GM18499 (cell line): ENCODE results near the gene ADAM15.

ENCODE experiments used
- ATAC-seq: cut with Tn5 transposase; IDR thresholded peaks from one replicate; pipeline ENCODE4 v1.9.1; 2021; ENCODE audit warnings: moderate number of reproducible peaks; ENCODE audit not compliant: insufficient read depth, unreplicated experiment

The ADAM15 gene

GRCh38 chr1:155050560-155051341, at the start of gene ADAM15:
ADAM15 (plus strand) TSS chr1:155051316; CDS start chr1:155051387, 71 bp downstream.
- ATAC-seq, result no peak

GRCh38 chr1:155001425-155001674, 49.8 kb upstream of the ADAM15 start:
- ATAC-seq, result no peak

GRCh38 chr1:155001675-155002463, 49.2 kb upstream of the ADAM15 start:
- no peak for ATAC-seq

GRCh38 chr1:155002464-155003226, 48.5 kb upstream of the ADAM15 start, which contains the start of gene ZBTB7B:
ZBTB7B (plus strand) TSS chr1:155002802; CDS start chr1:155014661, 11,859 bp downstream.
- ATAC-seq, result no peak

- no peak for ATAC-seq
Measured at GRCh38 chr1:155003227-155003765, 47.8 kb upstream of the ADAM15 start.

GRCh38 chr1:155003766-155004351, 47.3 kb upstream of the ADAM15 start:
- no peak for ATAC-seq

- ATAC-seq, result no peak
Measured at GRCh38 chr1:155004352-155005075, 46.6 kb upstream of the ADAM15 start.

- ATAC-seq, result no peak
Measured at GRCh38 chr1:155005076-155006011, 45.8 kb upstream of the ADAM15 start.

GRCh38 chr1:155006601-155007101, 44.5 kb upstream of the ADAM15 start:
- no peak for ATAC-seq

- ATAC-seq, result no peak
Measured at GRCh38 chr1:155007251-155007828, 43.8 kb upstream of the ADAM15 start.

GRCh38 chr1:155008015-155008941, 42.8 kb upstream of the ADAM15 start:
- ATAC-seq, result no peak

- ATAC-seq, result no peak
Measured at GRCh38 chr1:155009221-155009711, 41.9 kb upstream of the ADAM15 start.

GRCh38 chr1:155009742-155010141, 41.4 kb upstream of the ADAM15 start:
- no peak for ATAC-seq

- no peak for ATAC-seq
Measured at GRCh38 chr1:155010211-155010918, 40.8 kb upstream of the ADAM15 start.

GRCh38 chr1:155011004-155011416, 40.1 kb upstream of the ADAM15 start:
- ATAC-seq, result no peak

GRCh38 chr1:155011437-155012025, 39.6 kb upstream of the ADAM15 start:
- ATAC-seq, result no peak
